ENCODE measurements around the gene CHL1.

Gene CHL1

GRCh38 chr3:452221-452620 is 255.7 kb downstream of the CHL1 start:
- no peak for TF ChIP-seq EZH2phosphoT487 (IDR thresholded peaks at IDR 0.05; ENCODE audit: borderline replicate concordance, low read length)
- TF ChIP-seq, protein P1, sequence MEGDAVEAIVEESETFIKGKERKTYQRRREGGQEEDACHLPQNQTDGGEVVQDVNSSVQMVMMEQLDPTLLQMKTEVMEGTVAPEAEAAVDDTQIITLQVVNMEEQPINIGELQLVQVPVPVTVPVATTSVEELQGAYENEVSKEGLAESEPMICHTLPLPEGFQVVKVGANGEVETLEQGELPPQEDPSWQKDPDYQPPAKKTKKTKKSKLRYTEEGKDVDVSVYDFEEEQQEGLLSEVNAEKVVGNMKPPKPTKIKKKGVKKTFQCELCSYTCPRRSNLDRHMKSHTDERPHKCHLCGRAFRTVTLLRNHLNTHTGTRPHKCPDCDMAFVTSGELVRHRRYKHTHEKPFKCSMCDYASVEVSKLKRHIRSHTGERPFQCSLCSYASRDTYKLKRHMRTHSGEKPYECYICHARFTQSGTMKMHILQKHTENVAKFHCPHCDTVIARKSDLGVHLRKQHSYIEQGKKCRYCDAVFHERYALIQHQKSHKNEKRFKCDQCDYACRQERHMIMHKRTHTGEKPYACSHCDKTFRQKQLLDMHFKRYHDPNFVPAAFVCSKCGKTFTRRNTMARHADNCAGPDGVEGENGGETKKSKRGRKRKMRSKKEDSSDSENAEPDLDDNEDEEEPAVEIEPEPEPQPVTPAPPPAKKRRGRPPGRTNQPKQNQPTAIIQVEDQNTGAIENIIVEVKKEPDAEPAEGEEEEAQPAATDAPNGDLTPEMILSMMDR (IDR thresholded peaks at IDR 0.05; ENCODE audit: low read depth, low read length, poor library complexity, severe bottlenecking): no peak
- Histone ChIP-seq H3K27me3 (ENCODE audit: control insufficient read depth, low read length) (no peaks in the 10 kb centered on the region), H4K20me1 (ENCODE audit: control insufficient read depth, insufficient read depth, low read depth, low read length) (no peaks in the 10 kb centered on the region), H3F3A (ENCODE audit: control insufficient read depth, insufficient read depth) (no peaks in the 10 kb centered on the region), H3K9me2 (replicated peaks; ENCODE audit: control insufficient read depth, low read length) (no peaks in the 10 kb centered on the region), H3K36me3 (ENCODE audit: control insufficient read depth, low read length) (no peaks in the 10 kb centered on the region), H3K4me1 (ENCODE audit: control insufficient read depth, low read length) (no peaks in the 10 kb centered on the region), H3K79me2 (ENCODE audit: control insufficient read depth, low read length) (no peaks in the 10 kb centered on the region), H3K27ac (ENCODE audit: low read depth, low read length) (no peak overlapping the region), H3K9me3 (ENCODE audit: control insufficient read depth, insufficient read depth, low read length) (no peaks in the 10 kb centered on the region), H3K4me3 (ENCODE audit: low read length) (no peak overlapping the region), H3K4me2 (ENCODE audit: low read length) (no peak overlapping the region)

- Histone ChIP-seq H3K79me2 (ENCODE audit: control insufficient read depth, low read length) (no peaks in the 10 kb centered on the region), H3F3A (ENCODE audit: control insufficient read depth, insufficient read depth) (no peaks in the 10 kb centered on the region), H3K9me3 (ENCODE audit: control insufficient read depth, insufficient read depth, low read length) (no peaks in the 10 kb centered on the region), H3K4me1 (ENCODE audit: control insufficient read depth, low read length) (no peaks in the 10 kb centered on the region), H3K27me3 (ENCODE audit: control insufficient read depth, low read length) (no peaks in the 10 kb centered on the region), H4K20me1 (ENCODE audit: control insufficient read depth, insufficient read depth, low read depth, low read length) (no peaks in the 10 kb centered on the region), H3K36me3 (ENCODE audit: control insufficient read depth, low read length) (no peaks in the 10 kb centered on the region), H3K4me3 (ENCODE audit: low read length) (no peak overlapping the region), H3K4me2 (ENCODE audit: low read length) (no peak overlapping the region), H3K27ac (ENCODE audit: low read depth, low read length) (no peak overlapping the region), H3K9me2 (replicated peaks; ENCODE audit: control insufficient read depth, low read length) (no peaks in the 10 kb centered on the region)
- TF ChIP-seq, protein P1 (IDR thresholded peaks at IDR 0.05; ENCODE audit: low read depth, low read length, poor library complexity, severe bottlenecking): no peak
- no peak for TF ChIP-seq EZH2phosphoT487 (IDR thresholded peaks at IDR 0.05; ENCODE audit: borderline replicate concordance, low read length)
These were observed 256.5 kb downstream of the CHL1 start for GRCh38 chr3:453106-453505.

- H3K9me2 ChIP-seq (replicated peaks; ENCODE audit: control insufficient read depth, low read length): no peaks in the 10 kb centered on the region
- H3K36me3 ChIP-seq (ENCODE audit: control insufficient read depth, low read length): no peaks in the 10 kb centered on the region
- H3K9me3 ChIP-seq (ENCODE audit: control insufficient read depth, insufficient read depth, low read length): no peaks in the 10 kb centered on the region
- no peak overlapping the region for H3K4me2 ChIP-seq (ENCODE audit: low read length)
- H3K4me3 ChIP-seq (ENCODE audit: low read length): no peak overlapping the region
- no peaks in the 10 kb centered on the region for H3F3A ChIP-seq (ENCODE audit: control insufficient read depth, insufficient read depth)
- no peaks in the 10 kb centered on the region for H3K4me1 ChIP-seq (ENCODE audit: control insufficient read depth, low read length)
- H3K79me2 ChIP-seq (ENCODE audit: control insufficient read depth, low read length): no peaks in the 10 kb centered on the region
- no peaks in the 10 kb centered on the region for H3K27me3 ChIP-seq (ENCODE audit: control insufficient read depth, low read length)
- no peak for TF ChIP-seq EZH2phosphoT487 (IDR thresholded peaks at IDR 0.05; ENCODE audit: borderline replicate concordance, low read length)
- TF ChIP-seq, protein P1 (IDR thresholded peaks at IDR 0.05; ENCODE audit: low read depth, low read length, poor library complexity, severe bottlenecking): no peak
- no peaks in the 10 kb centered on the region for H4K20me1 ChIP-seq (ENCODE audit: control insufficient read depth, insufficient read depth, low read depth, low read length)
- no peak overlapping the region for H3K27ac ChIP-seq (ENCODE audit: low read depth, low read length)
These were observed 258.4 kb downstream of the CHL1 start for GRCh38 chr3:454986-455385.

GRCh38 chr3:458124-458523 is 261.6 kb downstream of the CHL1 start:
- Histone ChIP-seq H3K4me2 (ENCODE audit: low read length) (no peak overlapping the region), H3K27me3 (ENCODE audit: control insufficient read depth, low read length) (no peaks in the 10 kb centered on the region), H3K4me3 (ENCODE audit: low read length) (no peak overlapping the region), H3K79me2 (ENCODE audit: control insufficient read depth, low read length) (no peaks in the 10 kb centered on the region), H3K36me3 (ENCODE audit: control insufficient read depth, low read length) (no peaks in the 10 kb centered on the region), H3F3A (ENCODE audit: control insufficient read depth, insufficient read depth) (no peaks in the 10 kb centered on the region), H3K4me1 (ENCODE audit: control insufficient read depth, low read length) (no peaks in the 10 kb centered on the region), H4K20me1 (ENCODE audit: control insufficient read depth, insufficient read depth, low read depth, low read length) (no peaks in the 10 kb centered on the region), H3K27ac (ENCODE audit: low read depth, low read length) (no peak overlapping the region), H3K9me2 (replicated peaks; ENCODE audit: control insufficient read depth, low read length) (no peaks in the 10 kb centered on the region), H3K9me3 (ENCODE audit: control insufficient read depth, insufficient read depth, low read length) (no peaks in the 10 kb centered on the region)
- TF ChIP-seq, protein P1 (IDR thresholded peaks at IDR 0.05; ENCODE audit: low read depth, low read length, poor library complexity, severe bottlenecking): no peak
- TF ChIP-seq EZH2phosphoT487 (IDR thresholded peaks at IDR 0.05; ENCODE audit: borderline replicate concordance, low read length): no peak
